Measurements from ENCODE around the gene BLTP3A. TPM values are rescaled to one million over a fixed set of nuclear protein-coding genes. Genes with fewer than 3 reads are reported as not detected.
"Not testable (repeated sequence)": the region's sequence is repeated elsewhere in the genome, so short reads cannot be mapped to it uniquely, and the experiment has no call there.

BLTP3A gene
- total RNA-seq, 1 donor from 2014 or later: 8.4 TPM

GRCh38 chr6:34808473-34808872 lies 16.6 kb downstream of the BLTP3A start:
- not testable (repeated sequence) for H3K27ac ChIP-seq (ENCODE audit: low read depth, low read length); H3K36me3 ChIP-seq (ENCODE audit: control insufficient read depth in 3 of 3, insufficient read depth in 3 of 3, low read length in 3 of 3); H3K4me3 ChIP-seq (ENCODE audit: low read length in 3 of 3); H3K27me3 ChIP-seq (ENCODE audit: control insufficient read depth in 3 of 3, insufficient read depth in 3 of 3, low read length in 3 of 3); H3K9me3 ChIP-seq (ENCODE audit: control insufficient read depth in 3 of 3, low read length in 3 of 3); H3K9ac ChIP-seq (ENCODE audit: low read depth in 1 of 3, low read length in 3 of 3)
- peaks cover 3 to 12% (median 9%) of the 10 kb centered on the region in 3 donors for H3K4me1 ChIP-seq (ENCODE audit: control insufficient read depth in 3 of 3, insufficient read depth in 3 of 3, low read length in 3 of 3)

- not testable (repeated sequence) for H3K4me3 ChIP-seq (ENCODE audit: low read length in 3 of 3); H3K9me3 ChIP-seq (ENCODE audit: control insufficient read depth in 3 of 3, low read length in 3 of 3); H3K36me3 ChIP-seq (ENCODE audit: control insufficient read depth in 3 of 3, insufficient read depth in 3 of 3, low read length in 3 of 3); H3K9ac ChIP-seq (ENCODE audit: low read depth in 1 of 3, low read length in 3 of 3); H3K27ac ChIP-seq (ENCODE audit: low read depth, low read length); H3K27me3 ChIP-seq (ENCODE audit: control insufficient read depth in 3 of 3, insufficient read depth in 3 of 3, low read length in 3 of 3)
- H3K4me1 ChIP-seq (ENCODE audit: control insufficient read depth in 3 of 3, insufficient read depth in 3 of 3, low read length in 3 of 3): peaks cover 4 to 14% (median 7%) of the 10 kb centered on the region in 3 donors
Measured at GRCh38 chr6:34809419-34809818, 17.5 kb downstream of the BLTP3A start.

- peaks cover 4 to 14% (median 6%) of the 10 kb centered on the region in 3 donors for H3K4me1 ChIP-seq (ENCODE audit: control insufficient read depth in 3 of 3, insufficient read depth in 3 of 3, low read length in 3 of 3)
Measured at GRCh38 chr6:34810017-34810882, 18.4 kb downstream of the BLTP3A start.

GRCh38 chr6:34810936-34811632 lies 19.2 kb downstream of the BLTP3A start:
- Histone ChIP-seq H3K27ac (ENCODE audit: low read depth, low read length) (no peak overlapping the region), H3K36me3 (ENCODE audit: control insufficient read depth in 3 of 3, insufficient read depth in 3 of 3, low read length in 3 of 3) (no peaks in the 10 kb centered on the region), H3K4me1 (ENCODE audit: control insufficient read depth in 3 of 3, insufficient read depth in 3 of 3, low read length in 3 of 3) (peaks cover 4 to 14% (median 6%) of the 10 kb centered on the region in 3 donors), H3K9me3 (ENCODE audit: control insufficient read depth in 3 of 3, low read length in 3 of 3) (no peaks in the 10 kb centered on the region), H3K4me3 (ENCODE audit: low read length in 3 of 3) (no peak overlapping the region), H3K9ac (ENCODE audit: low read depth in 1 of 3, low read length in 3 of 3) (no peak overlapping the region), H3K27me3 (ENCODE audit: control insufficient read depth in 3 of 3, insufficient read depth in 3 of 3, low read length in 3 of 3) (no peaks in the 10 kb centered on the region)

More at GRCh38 chr6:34810017-34810882, 18.4 kb downstream of the BLTP3A start:
- Histone ChIP-seq H3K27ac (ENCODE audit: low read depth, low read length) (no peak overlapping the region), H3K36me3 (ENCODE audit: control insufficient read depth in 3 of 3, insufficient read depth in 3 of 3, low read length in 3 of 3) (no peaks in the 10 kb centered on the region), H3K9me3 (ENCODE audit: control insufficient read depth in 3 of 3, low read length in 3 of 3) (no peaks in the 10 kb centered on the region), H3K27me3 (ENCODE audit: control insufficient read depth in 3 of 3, insufficient read depth in 3 of 3, low read length in 3 of 3) (no peaks in the 10 kb centered on the region), H3K9ac (ENCODE audit: low read depth in 1 of 3, low read length in 3 of 3) (no peak overlapping the region), H3K4me3 (ENCODE audit: low read length in 3 of 3) (no peak overlapping the region)

- Histone ChIP-seq H3K36me3 (ENCODE audit: control insufficient read depth in 3 of 3, insufficient read depth in 3 of 3, low read length in 3 of 3) (no peaks in the 10 kb centered on the region), H3K27ac (ENCODE audit: low read depth, low read length) (no peak overlapping the region), H3K9ac (ENCODE audit: low read depth in 1 of 3, low read length in 3 of 3) (no peak overlapping the region), H3K27me3 (ENCODE audit: control insufficient read depth in 3 of 3, insufficient read depth in 3 of 3, low read length in 3 of 3) (no peaks in the 10 kb centered on the region), H3K4me3 (ENCODE audit: low read length in 3 of 3) (no peak overlapping the region), H3K9me3 (ENCODE audit: control insufficient read depth in 3 of 3, low read length in 3 of 3) (no peaks in the 10 kb centered on the region), H3K4me1 (ENCODE audit: control insufficient read depth in 3 of 3, insufficient read depth in 3 of 3, low read length in 3 of 3) (peaks cover 4 to 9% (median 6%) of the 10 kb centered on the region in 3 donors)
Measured at GRCh38 chr6:34813028-34813713, 21.3 kb downstream of the BLTP3A start.

GRCh38 chr6:34816635-34817301 lies 24.9 kb downstream of the BLTP3A start:
- Histone ChIP-seq H3K4me1 (ENCODE audit: control insufficient read depth in 3 of 3, insufficient read depth in 3 of 3, low read length in 3 of 3) (peaks cover 11 to 19% (median 11%) of the 10 kb centered on the region in 3 donors), H3K9me3 (ENCODE audit: control insufficient read depth in 3 of 3, low read length in 3 of 3) (no peaks in the 10 kb centered on the region), H3K9ac (ENCODE audit: low read depth in 1 of 3, low read length in 3 of 3) (no peak overlapping the region), H3K27ac (ENCODE audit: low read depth, low read length) (no peak overlapping the region), H3K36me3 (ENCODE audit: control insufficient read depth in 3 of 3, insufficient read depth in 3 of 3, low read length in 3 of 3) (peaks cover 0 to 3% (median 1%) of the 10 kb centered on the region in 3 donors), H3K27me3 (ENCODE audit: control insufficient read depth in 3 of 3, insufficient read depth in 3 of 3, low read length in 3 of 3) (no peaks in the 10 kb centered on the region), H3K4me3 (ENCODE audit: low read length in 3 of 3) (no peak overlapping the region)

GRCh38 chr6:34817446-34817845 lies 25.6 kb downstream of the BLTP3A start:
- peaks cover 0 to 5% (median 5%) of the 10 kb centered on the region in 3 donors for H3K36me3 ChIP-seq (ENCODE audit: control insufficient read depth in 3 of 3, insufficient read depth in 3 of 3, low read length in 3 of 3)
- no peaks in the 10 kb centered on the region for H3K9me3 ChIP-seq (ENCODE audit: control insufficient read depth in 3 of 3, low read length in 3 of 3)
- no peak overlapping the region for H3K9ac ChIP-seq (ENCODE audit: low read depth in 1 of 3, low read length in 3 of 3)
- H3K4me1 ChIP-seq (ENCODE audit: control insufficient read depth in 3 of 3, insufficient read depth in 3 of 3, low read length in 3 of 3): peaks cover 11 to 19% (median 12%) of the 10 kb centered on the region in 3 donors
- no peaks in the 10 kb centered on the region for H3K27me3 ChIP-seq (ENCODE audit: control insufficient read depth in 3 of 3, insufficient read depth in 3 of 3, low read length in 3 of 3)
- H3K27ac ChIP-seq (ENCODE audit: low read depth, low read length): no peak overlapping the region
- H3K4me3 ChIP-seq (ENCODE audit: low read length in 3 of 3): no peak overlapping the region

- H3K4me1 ChIP-seq (ENCODE audit: control insufficient read depth in 3 of 3, insufficient read depth in 3 of 3, low read length in 3 of 3): peaks cover 8 to 11% (median 10%) of the 10 kb centered on the region in 3 donors
- H3K27me3 ChIP-seq (ENCODE audit: control insufficient read depth in 3 of 3, insufficient read depth in 3 of 3, low read length in 3 of 3); H3K9ac ChIP-seq (ENCODE audit: low read depth in 1 of 3, low read length in 3 of 3); H3K27ac ChIP-seq (ENCODE audit: low read depth, low read length); H3K4me3 ChIP-seq (ENCODE audit: low read length in 3 of 3); H3K9me3 ChIP-seq (ENCODE audit: control insufficient read depth in 3 of 3, low read length in 3 of 3): not testable (repeated sequence)
- peaks cover 11 to 17% (median 16%) of the 10 kb centered on the region in 3 donors for H3K36me3 ChIP-seq (ENCODE audit: control insufficient read depth in 3 of 3, insufficient read depth in 3 of 3, low read length in 3 of 3)
Measured at GRCh38 chr6:34818872-34819570, 27.1 kb downstream of the BLTP3A start.
